LNCAP (cell line): ENCODE data around the gene C1QL4.

Experiments
- TF ChIP-seq, protein P1 (sequence below): fragments of 450-650 bp; IDR thresholded peaks from 2 replicates; pipeline ENCODE4 v1.5.1; 2017; ENCODE audit warnings: mild to moderate bottlenecking

C1QL4 gene

DNA sequence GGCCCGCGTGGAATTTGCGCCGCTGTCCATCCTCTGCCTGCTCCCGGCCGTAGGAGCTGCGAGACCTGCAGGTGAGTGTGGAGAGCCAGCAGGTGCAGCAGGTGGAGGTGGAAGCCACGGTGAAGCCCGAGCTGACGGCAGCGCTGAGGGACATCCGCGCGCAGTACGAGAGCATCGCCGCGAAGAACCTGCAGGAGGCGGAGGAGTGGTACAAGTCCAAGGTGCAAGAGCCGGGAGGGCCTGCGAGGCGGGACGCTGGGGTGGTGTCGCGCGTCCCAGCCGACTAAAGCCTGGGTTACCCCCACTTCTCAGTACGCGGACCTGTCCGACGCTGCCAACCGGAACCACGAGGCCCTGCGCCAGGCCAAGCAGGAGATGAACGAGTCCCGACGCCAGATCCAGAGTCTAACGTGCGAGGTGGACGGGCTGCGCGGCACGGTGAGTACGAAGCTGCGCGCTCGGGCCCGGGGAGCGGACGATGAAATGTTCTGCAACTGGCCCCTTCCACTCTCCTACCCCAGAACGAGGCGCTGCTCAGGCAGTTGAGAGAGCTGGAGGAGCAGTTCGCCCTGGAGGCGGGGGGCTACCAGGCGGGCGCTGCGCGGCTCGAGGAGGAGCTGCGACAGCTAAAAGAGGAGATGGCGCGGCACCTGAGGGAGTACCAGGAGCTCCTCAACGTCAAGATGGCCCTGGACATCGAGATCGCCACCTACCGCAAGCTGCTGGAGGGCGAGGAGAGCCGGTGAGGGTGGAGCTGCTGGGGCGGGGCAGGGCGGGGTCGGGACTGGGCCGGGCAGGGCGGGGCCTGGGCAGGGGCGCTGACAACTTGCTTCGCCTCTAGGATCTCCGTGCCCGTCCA is 39.9 kb downstream of the C1QL4 start:
- TF ChIP-seq, protein P1, sequence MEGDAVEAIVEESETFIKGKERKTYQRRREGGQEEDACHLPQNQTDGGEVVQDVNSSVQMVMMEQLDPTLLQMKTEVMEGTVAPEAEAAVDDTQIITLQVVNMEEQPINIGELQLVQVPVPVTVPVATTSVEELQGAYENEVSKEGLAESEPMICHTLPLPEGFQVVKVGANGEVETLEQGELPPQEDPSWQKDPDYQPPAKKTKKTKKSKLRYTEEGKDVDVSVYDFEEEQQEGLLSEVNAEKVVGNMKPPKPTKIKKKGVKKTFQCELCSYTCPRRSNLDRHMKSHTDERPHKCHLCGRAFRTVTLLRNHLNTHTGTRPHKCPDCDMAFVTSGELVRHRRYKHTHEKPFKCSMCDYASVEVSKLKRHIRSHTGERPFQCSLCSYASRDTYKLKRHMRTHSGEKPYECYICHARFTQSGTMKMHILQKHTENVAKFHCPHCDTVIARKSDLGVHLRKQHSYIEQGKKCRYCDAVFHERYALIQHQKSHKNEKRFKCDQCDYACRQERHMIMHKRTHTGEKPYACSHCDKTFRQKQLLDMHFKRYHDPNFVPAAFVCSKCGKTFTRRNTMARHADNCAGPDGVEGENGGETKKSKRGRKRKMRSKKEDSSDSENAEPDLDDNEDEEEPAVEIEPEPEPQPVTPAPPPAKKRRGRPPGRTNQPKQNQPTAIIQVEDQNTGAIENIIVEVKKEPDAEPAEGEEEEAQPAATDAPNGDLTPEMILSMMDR, result 0 out of 2 replicates have a peak, but pooled peaks have one; percentile 4

DNA sequence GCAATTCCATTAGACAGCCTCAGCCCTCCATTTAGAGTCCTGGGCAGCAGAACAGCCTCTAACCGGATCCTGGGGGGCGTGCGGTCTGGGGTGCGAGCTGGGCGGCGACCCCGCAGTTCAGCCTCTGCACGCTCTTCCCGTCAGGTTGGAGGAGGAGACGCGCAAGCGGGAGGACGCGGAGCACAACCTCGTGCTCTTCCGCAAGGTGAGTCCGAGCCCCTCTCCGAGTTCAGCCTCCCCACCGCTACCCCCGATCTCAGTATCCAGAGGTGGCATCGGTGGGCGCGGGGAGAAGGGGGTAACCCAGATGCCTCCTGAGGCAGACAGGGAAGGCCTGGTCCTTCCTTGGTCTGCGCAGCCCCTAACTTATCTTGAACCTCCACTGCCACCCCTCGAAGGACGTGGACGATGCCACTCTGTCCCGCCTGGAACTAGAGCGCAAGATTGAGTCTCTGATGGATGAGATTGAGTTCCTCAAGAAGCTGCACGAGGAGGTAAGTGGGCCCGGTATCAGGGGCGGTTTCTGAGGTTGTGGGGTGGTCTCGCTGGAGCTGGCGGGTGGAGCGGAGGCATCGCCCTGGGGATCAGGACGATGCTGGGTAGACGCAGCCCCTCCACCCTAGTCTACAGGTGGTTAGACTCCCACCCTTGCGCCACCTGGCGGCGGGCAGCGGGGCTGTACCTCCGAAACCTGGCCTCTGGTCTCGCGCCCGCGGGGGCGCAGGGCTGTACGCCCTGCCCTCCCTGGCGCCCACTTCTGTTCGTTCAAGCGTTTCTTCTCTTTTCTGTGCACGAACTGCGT is 40.8 kb downstream of the C1QL4 start:
- TF ChIP-seq, protein P1, result no peak; the same call in 1 of the 2 replicates

DNA sequence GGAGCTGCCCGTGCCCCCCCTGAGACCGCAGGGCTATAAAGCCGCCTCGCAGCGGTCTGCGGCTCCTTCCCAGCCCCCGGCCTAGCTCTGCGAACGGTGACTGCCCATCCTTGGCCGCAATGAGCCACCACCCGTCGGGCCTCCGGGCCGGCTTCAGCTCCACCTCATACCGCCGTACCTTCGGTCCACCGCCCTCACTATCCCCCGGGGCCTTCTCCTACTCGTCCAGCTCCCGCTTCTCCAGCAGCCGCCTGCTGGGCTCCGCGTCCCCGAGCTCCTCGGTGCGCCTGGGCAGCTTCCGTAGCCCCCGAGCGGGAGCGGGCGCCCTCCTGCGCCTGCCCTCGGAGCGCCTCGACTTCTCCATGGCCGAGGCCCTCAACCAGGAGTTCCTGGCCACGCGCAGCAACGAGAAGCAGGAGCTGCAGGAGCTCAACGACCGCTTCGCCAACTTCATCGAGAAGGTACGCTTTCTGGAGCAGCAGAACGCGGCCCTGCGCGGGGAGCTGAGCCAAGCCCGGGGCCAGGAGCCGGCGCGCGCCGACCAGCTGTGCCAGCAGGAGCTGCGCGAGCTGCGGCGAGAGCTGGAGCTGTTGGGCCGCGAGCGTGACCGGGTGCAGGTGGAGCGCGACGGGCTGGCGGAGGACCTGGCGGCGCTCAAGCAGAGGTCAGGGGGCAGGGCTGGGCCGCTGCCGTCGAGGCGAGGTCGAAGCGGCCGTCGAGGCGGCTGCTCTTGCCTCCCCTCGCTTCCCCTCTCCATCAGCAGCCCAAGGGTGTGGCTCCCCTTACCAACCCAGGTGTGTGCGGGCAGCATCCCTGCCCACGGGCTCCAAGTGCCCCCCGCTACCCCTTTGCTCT is 41.7 kb downstream of the C1QL4 start, which contains the start of gene PRPH:
Gene PRPH, plus strand, starts transcription at position 66 of the 855 bp plus-strand sequence. Its CDS starts 54 bp downstream, at position 120.
- TF ChIP-seq, protein P1, result no peak

DNA sequence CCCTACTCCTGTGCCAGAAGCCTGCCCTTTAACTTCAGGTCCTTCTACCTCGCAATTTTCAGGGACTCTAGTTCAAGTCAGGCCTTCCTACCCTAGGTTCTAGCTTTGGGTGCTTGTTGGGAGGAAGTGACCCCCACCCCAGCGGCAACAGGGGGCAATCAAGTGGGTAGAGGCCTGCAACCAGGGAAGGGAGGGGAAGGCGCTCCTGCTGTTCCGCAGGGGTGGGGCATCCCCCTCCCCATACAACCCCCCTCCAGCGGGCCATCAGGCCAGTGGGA is 42.2 kb downstream of the C1QL4 start:
- TF ChIP-seq, protein P1, result no peak

DNA sequence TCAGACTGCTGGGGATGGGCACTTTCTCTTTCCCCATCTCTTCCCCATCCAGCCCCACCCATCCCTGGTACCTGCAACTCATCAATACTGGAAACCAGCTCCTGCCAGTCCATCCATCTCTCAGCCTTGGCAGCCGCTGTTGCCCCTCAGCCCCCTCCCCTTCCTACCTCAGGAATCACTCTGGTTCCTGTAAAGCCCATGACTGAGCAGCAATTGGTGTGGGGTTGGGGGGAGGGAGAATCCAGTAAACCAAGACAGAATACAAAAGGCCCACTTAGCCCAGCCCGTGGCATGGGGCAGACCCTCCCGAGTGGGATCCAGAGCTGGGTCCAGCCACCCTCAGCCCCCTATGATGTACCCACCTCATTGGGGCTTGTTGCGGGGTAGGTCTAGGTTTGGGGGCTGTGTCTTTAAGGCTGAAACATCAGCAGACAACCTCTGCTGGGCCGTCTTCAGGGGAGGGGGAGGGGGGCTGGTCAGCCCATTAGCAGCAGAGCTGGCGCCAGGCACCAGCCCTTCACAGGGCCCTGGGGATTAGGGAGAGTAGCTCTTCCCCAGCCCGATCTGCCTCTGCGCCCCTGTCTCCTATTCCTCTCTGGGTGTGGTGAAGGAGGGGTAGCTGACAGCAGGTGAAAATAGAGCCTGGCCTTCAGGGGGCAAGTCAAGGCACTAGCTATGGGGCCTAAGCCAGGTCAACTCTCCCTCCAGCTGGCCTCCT is 42.7 kb downstream of the C1QL4 start:
- TF ChIP-seq, protein P1, result no peak

DNA sequence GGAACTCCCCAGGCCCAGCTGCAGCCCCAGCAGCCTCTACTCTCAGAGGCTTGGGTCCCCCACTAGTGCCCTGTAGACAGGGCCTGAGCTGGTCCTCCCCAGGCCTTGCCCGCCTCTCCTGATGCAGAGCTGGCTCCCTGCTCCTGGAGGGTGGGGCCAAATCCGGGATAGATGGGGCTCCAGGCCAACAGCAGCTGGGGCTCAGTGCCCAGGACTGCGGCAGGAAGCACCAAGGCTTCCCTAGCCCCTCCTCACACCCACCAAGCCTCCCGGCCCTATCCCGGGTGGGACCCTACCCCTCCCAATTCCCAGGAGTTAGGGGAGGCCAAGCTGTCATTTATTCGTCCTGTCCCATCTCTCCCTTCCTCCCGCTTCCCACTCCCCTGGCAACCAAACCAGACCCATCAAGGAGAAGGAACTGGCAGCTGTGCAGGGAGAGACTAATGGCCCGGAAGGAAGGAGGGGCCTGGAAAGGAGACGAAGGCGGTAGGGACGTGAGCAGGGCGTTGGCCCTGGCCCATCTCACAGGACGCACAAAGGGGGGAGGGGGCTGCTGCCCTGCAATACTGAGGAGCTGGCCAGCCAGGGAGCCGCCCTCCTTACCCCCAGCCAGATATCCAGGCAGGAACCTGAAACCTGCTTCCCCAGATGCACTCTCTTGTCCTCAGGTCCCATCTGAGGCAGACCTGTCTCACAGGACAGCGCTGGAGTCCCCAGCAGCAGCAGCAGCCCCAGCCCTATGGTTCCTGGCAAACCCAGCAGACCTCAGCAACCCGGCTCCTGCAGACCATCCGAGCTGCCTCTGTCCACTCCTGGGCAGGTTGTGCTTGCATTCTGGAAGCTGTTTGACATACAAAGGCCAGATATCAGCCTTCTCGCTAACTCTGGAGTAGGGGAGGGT is 43.7 kb downstream of the C1QL4 start:
- TF ChIP-seq, protein P1, result no peak
